Esophagus muscularis mucosa (tissue), 4 donors: Measurements from ENCODE around the gene DHX34. TPM values are rescaled to one million over a fixed set of nuclear protein-coding genes. Genes with fewer than 3 reads are reported as not detected.

Source experiments
- DNase-seq: peaks from one replicate; pipeline ENCODE4 v3.0.0-alpha.2; 2017; ENCODE audit errors: extremely low spot score
- H3K27ac ChIP-seq, 4 donors: fragments of 200-600 bp; sonication (generic); replicated peaks in 1 of 4; 1 replicate in 3 of 4; 2 replicates in 1 of 4; pipeline ENCODE4 v1.5.1; 2016 to 2019; ENCODE audit warnings: mild to moderate bottlenecking in 1 of 4
- H3K27me3 ChIP-seq, 4 donors: fragments of 200-600 bp; sonication (generic); one replicate each; pipeline versions ENCODE4 v1.5.1 to v1.6.0; 2016 to 2019
- H3K36me3 ChIP-seq, 4 donors: fragments of 200-600 bp; sonication (generic); one replicate each; pipeline ENCODE4 v1.5.1; 2016 to 2019
- H3K4me1 ChIP-seq, 4 donors: fragments of 200-600 bp; sonication (generic); one replicate each; pipeline ENCODE4 v1.5.1; 2016 to 2019
- H3K4me3 ChIP-seq, 4 donors: fragments of 200-600 bp; sonication (generic); 1 replicate in 2 of 4; 2 replicates in 2 of 4; pipeline ENCODE4 v1.5.1; 2016 to 2019; ENCODE audit warnings: mild to moderate bottlenecking in 4 of 4, moderate library complexity in 1 of 4
- H3K9me3 ChIP-seq, 4 donors: fragments of 200-600 bp; sonication (generic); 1 replicate in 3 of 4; 2 replicates in 1 of 4; pipeline ENCODE4 v1.5.1; 2016 to 2019
- CTCF ChIP-seq, 3 experiments: fragments of 200-600 bp in 2 of 3; fragments of 450-650 bp in 1 of 3; sonication (generic) in 2 of 3; IDR thresholded peaks; one replicate each; pipeline ENCODE4 v1.5.1; 2017 to 2019; ENCODE audit warnings: antibody characterized with exemption in 3 of 3, mild to moderate bottlenecking in 2 of 3, moderate library complexity in 1 of 3
- EP300 ChIP-seq: sonication (generic); formaldehyde crosslinking; IDR thresholded peaks from one replicate; pipeline ENCODE4 v1.6.1; 2017; ENCODE audit warnings: antibody characterized with exemption
- POLR2A ChIP-seq: fragments of 450-650 bp; IDR thresholded peaks from one replicate; pipeline ENCODE4 v1.6.1; 2017; ENCODE audit warnings: antibody characterized with exemption, moderate library complexity, mild to moderate bottlenecking, low read depth
- POLR2AphosphoS5 ChIP-seq, 2 donors: sonication (generic); formaldehyde crosslinking; IDR thresholded peaks; one replicate each; pipeline ENCODE4 v1.6.1; 2017; ENCODE audit warnings: antibody characterized with exemption in 2 of 2
- WGBS: methylation state at CpG from one replicate; pipeline ENCODE4 v1.1.5; 2018; 5-methylcytosine and 5-hydroxymethylcytosine counted together
- intact Hi-C: fragments of 100-400 bp; cut with DNase I; formaldehyde crosslinking; loops from one replicate; pipeline ENCODE4 v1.15.1; 2023
- total RNA-seq, 4 donors: library from RNA; depleted of rRNA; stranded (reverse); fragments of >200 nt; gene quantifications; one replicate each; pipeline versions ENCODE4 v1.1.0 to v1.2.1, GENCODE V29; 2016

The DHX34 gene
- total RNA-seq, 4 donors from 2014 or later, result 9.1 to 15.6 (median 12.2) TPM

GRCh38 chr19:47319923-47320871, 28.9 kb upstream of the DHX34 start:
- 95% methylated on average over 41 of the region's 46 CpGs for WGBS

GRCh38 chr19:47321630-47322029, 27.5 kb upstream of the DHX34 start:
- 79% methylated on average over 1 of the region's 1 CpG for WGBS
- intact Hi-C loops, result no loop called here
- no peak for DNase-seq
- Histone ChIP-seq H3K27ac (no peak overlapping the region), H3K36me3 (no peaks in the 10 kb centered on the region), H3K27me3 (peaks cover 0 to 71% (median 6%) of the 10 kb centered on the region in 4 donors), H3K4me3 (no peak overlapping the region), H3K9me3 (no peaks in the 10 kb centered on the region), H3K4me1 (no peaks in the 10 kb centered on the region)
- no peak for TF ChIP-seq POLR2A
- TF ChIP-seq CTCF (IDR thresholded peaks at IDR 0.05), result no peak
- TF ChIP-seq EP300, result no peak
- no peak for TF ChIP-seq POLR2AphosphoS5 (IDR thresholded peaks at IDR 0.05)

More at GRCh38 chr19:47319923-47320871, 28.9 kb upstream of the DHX34 start:
- H3K4me1 ChIP-seq, result no peaks in the 10 kb centered on the region
- no peak overlapping the region for H3K4me3 ChIP-seq
- no peak overlapping the region for H3K27ac ChIP-seq
- DNase-seq, result no peak
- no peak for TF ChIP-seq CTCF (IDR thresholded peaks at IDR 0.05)
- TF ChIP-seq POLR2AphosphoS5 (IDR thresholded peaks at IDR 0.05), result no peak
- TF ChIP-seq POLR2A, result no peak
- TF ChIP-seq EP300, result no peak
- no peaks in the 10 kb centered on the region for H3K36me3 ChIP-seq
- intact Hi-C loops, result no loop called here
- H3K9me3 ChIP-seq, result no peaks in the 10 kb centered on the region
- H3K27me3 ChIP-seq, result peaks cover 0 to 85% (median 6%) of the 10 kb centered on the region in 4 donors

GRCh38 chr19:47322058-47322457, 27.1 kb upstream of the DHX34 start:
- peaks cover 0 to 66% (median 6%) of the 10 kb centered on the region in 4 donors for H3K27me3 ChIP-seq
- intact Hi-C loops, result no loop called here
- H3K4me1 ChIP-seq, result no peaks in the 10 kb centered on the region
- no peak for DNase-seq
- no peaks in the 10 kb centered on the region for H3K9me3 ChIP-seq
- no peak for TF ChIP-seq POLR2A
- no peak for TF ChIP-seq CTCF (IDR thresholded peaks at IDR 0.05)
- TF ChIP-seq POLR2AphosphoS5 (IDR thresholded peaks at IDR 0.05), result no peak
- no peak for TF ChIP-seq EP300
- no peaks in the 10 kb centered on the region for H3K36me3 ChIP-seq
- 69% methylated on average over 2 of the region's 2 CpGs for WGBS
- H3K4me3 ChIP-seq, result no peak overlapping the region
- H3K27ac ChIP-seq, result no peak overlapping the region

GRCh38 chr19:47323409-47323808, 25.7 kb upstream of the DHX34 start:
- DNase-seq, result no peak
- Histone ChIP-seq H3K4me3 (no peak overlapping the region), H3K27ac (peak overlapping the region in 2 of 4 donors; percentile 37 to 53), H3K9me3 (no peaks in the 10 kb centered on the region), H3K36me3 (no peaks in the 10 kb centered on the region), H3K27me3 (peaks cover 0 to 54% (median 6%) of the 10 kb centered on the region in 4 donors), H3K4me1 (no peaks in the 10 kb centered on the region)
- 80% methylated on average over 8 of the region's 8 CpGs for WGBS
- intact Hi-C loops, result no loop called here
- TF ChIP-seq EP300, result no peak
- TF ChIP-seq CTCF (IDR thresholded peaks at IDR 0.05), result no peak
- no peak for TF ChIP-seq POLR2A
